Pulmonary artery endothelial cell (primary cell): ENCODE results near the gene ACAA1. TPM values are rescaled to one million over a fixed set of nuclear protein-coding genes. Genes with fewer than 3 reads are reported as not detected.
"Not testable (repeated sequence)": the region's sequence is repeated elsewhere in the genome, so short reads cannot be mapped to it uniquely, and the experiment has no call there.

Experiments used
- DNase-seq: peaks from one replicate; pipeline ENCODE4 v3.0.0-alpha.2; 2011; ENCODE audit warnings: low read depth, low spot score
- total RNA-seq: library from RNA; depleted of rRNA; stranded (reverse); fragments of >200 nt; gene quantifications from 2 replicates; pipeline ENCODE4 v1.2.3, GENCODE V29; 2014

The ACAA1 gene
- 51.5 and 52.7 TPM in 2 replicates for total RNA-seq

GRCh38 chr3:38136777-38137614, at the start of gene ACAA1:
TSS of gene ACAA1 (minus strand) at chr3:38137127. CDS start at chr3:38137035, 92 bp downstream.
- DNase-seq: peak; percentile 98

- DNase-seq: no peak
Observed at GRCh38 chr3:38177181-38177580, 40.3 kb upstream of the ACAA1 start.

GRCh38 chr3:38173834-38174418, 37.0 kb upstream of the ACAA1 start:
- no peak for DNase-seq

GRCh38 chr3:38171622-38172021, 34.7 kb upstream of the ACAA1 start:
- DNase-seq: no peak

GRCh38 chr3:38170722-38171121, 33.8 kb upstream of the ACAA1 start:
- DNase-seq: no peak

GRCh38 chr3:38169027-38169317, 32.0 kb upstream of the ACAA1 start:
- DNase-seq: no peak

- no peak for DNase-seq
Observed at GRCh38 chr3:38168151-38169026, 31.5 kb upstream of the ACAA1 start.

- no peak for DNase-seq
Observed at GRCh38 chr3:38167591-38167990, 30.7 kb upstream of the ACAA1 start.

- no peak for DNase-seq
Observed at GRCh38 chr3:38165722-38166387, 28.9 kb upstream of the ACAA1 start.

- peak; percentile 100 for DNase-seq
Observed at GRCh38 chr3:38164952-38165721, 28.2 kb upstream of the ACAA1 start, which contains the start of gene OXSR1. TSS of gene OXSR1 (plus strand) at chr3:38165537. CDS start at chr3:38165877, 340 bp downstream.

GRCh38 chr3:38164643-38164951, 27.7 kb upstream of the ACAA1 start:
- DNase-seq: no peak

- DNase-seq: no peak
Observed at GRCh38 chr3:38163841-38164642, 27.1 kb upstream of the ACAA1 start.

- DNase-seq: no peak
Observed at GRCh38 chr3:38163117-38163840, 26.4 kb upstream of the ACAA1 start.

- DNase-seq: not testable (repeated sequence)
Observed at GRCh38 chr3:38160704-38161103, 23.8 kb upstream of the ACAA1 start.

- DNase-seq: no peak
Observed at GRCh38 chr3:38158472-38158871, 21.5 kb upstream of the ACAA1 start.

GRCh38 chr3:38157595-38157994, 20.7 kb upstream of the ACAA1 start:
- no peak for DNase-seq

GRCh38 chr3:38157117-38157516, 20.2 kb upstream of the ACAA1 start:
- DNase-seq: no peak

- no peak for DNase-seq
Observed at GRCh38 chr3:38155825-38156224, 18.9 kb upstream of the ACAA1 start.

GRCh38 chr3:38154625-38155255, 17.8 kb upstream of the ACAA1 start:
- DNase-seq: no peak
